Small intestine (tissue), 7 donors: ENCODE measurements around the gene RAB9B. TPM values are rescaled to one million over a fixed set of nuclear protein-coding genes. Genes with fewer than 3 reads are reported as not detected.

Experiments
- DNase-seq, 2 donors: peaks; one replicate each; pipeline versions ENCODE4 v3.0.0 to v3.0.0-alpha.2; 2013
- FAIRE-seq: peaks from 2 replicates; lab custom pipeline; 2012; peaks lifted over from hg19 to GRCh38; lab: Jason Lieb, UNC
- H3K27ac ChIP-seq, 3 donors: one replicate each; pipeline ENCODE4 v1.5.1; 2013; ENCODE audit warnings: low read length in 2 of 3, mild to moderate bottlenecking in 2 of 3, control low read depth in 1 of 3, inconsistent platforms in 1 of 3, low read depth in 1 of 3, moderate library complexity in 1 of 3
- H3K27me3 ChIP-seq, 3 donors: one replicate each; pipeline ENCODE4 v1.6.1; 2013; ENCODE audit warnings: low read length in 3 of 3, inconsistent platforms in 1 of 3; ENCODE audit not compliant: control insufficient read depth in 3 of 3, insufficient read depth in 3 of 3
- H3K36me3 ChIP-seq, 3 donors: one replicate each; pipeline ENCODE4 v1.6.1; 2013; ENCODE audit warnings: low read length in 3 of 3, inconsistent platforms in 1 of 3, low read depth in 1 of 3, mild to moderate bottlenecking in 1 of 3, moderate library complexity in 1 of 3; ENCODE audit not compliant: control insufficient read depth in 3 of 3, insufficient read depth in 2 of 3
- H3K4me1 ChIP-seq, 3 donors: one replicate each; pipeline ENCODE4 v1.6.1; 2013; ENCODE audit warnings: low read length in 2 of 3, inconsistent platforms in 1 of 3, low read depth in 1 of 3, mild to moderate bottlenecking in 1 of 3, moderate library complexity in 1 of 3; ENCODE audit not compliant: control insufficient read depth in 3 of 3, insufficient read depth in 2 of 3
- H3K4me3 ChIP-seq, 3 donors: one replicate each; pipeline ENCODE4 v1.5.1; 2013; ENCODE audit warnings: low read length in 3 of 3, control low read depth in 1 of 3, inconsistent platforms in 1 of 3, low read depth in 1 of 3, mild to moderate bottlenecking in 1 of 3, moderate library complexity in 1 of 3
- H3K9me3 ChIP-seq, 2 donors: one replicate each; pipeline ENCODE4 v1.6.1; 2013; ENCODE audit warnings: low read depth in 1 of 2, low read length in 1 of 2; ENCODE audit not compliant: control insufficient read depth in 2 of 2, insufficient read depth in 1 of 2
- WGBS, 3 donors: extraction: QIAGEN DNeasy Blood & Tissue Kit; methylation state at CpG; one replicate each; pipeline ENCODE4 v1.1.7; 2013; 5-methylcytosine and 5-hydroxymethylcytosine counted together
- polyA plus RNA-seq, 4 donors: library from polyadenylated mRNA; stranded (reverse) in 3 of 4; unstranded in 1 of 4; fragments of 200-250 nt in 3 of 4; fragments of 120-200 nt in 1 of 4; gene quantifications; one replicate each; pipeline versions ENCODE4 v1.2.1 to v1.2.3, GENCODE V29; 2013
- donor health status: healthy with polysubstance abuse.
- donor health status: control.
- donor health status: control.
- donor health status: Bipolar disorder and iron deficiency.
- donor health status: healthy.

The RAB9B gene
- polyA plus RNA-seq, 4 donors, result 0.27 to 1.7 (median 1.1) TPM; not detected in 1

GRCh38 chrX:103800318-103800717, 31.7 kb downstream of the RAB9B start:
- H3K4me3 ChIP-seq, result no peak overlapping the region
- no peaks in the 10 kb centered on the region for H3K4me1 ChIP-seq
- no peak for DNase-seq
- H3K27ac ChIP-seq, result no peak overlapping the region
- H3K36me3 ChIP-seq, result no peaks in the 10 kb centered on the region
- WGBS, 3 donors, result 62 to 90% (median 86%) methylated on average over 2 of the region's 2 CpGs
- FAIRE-seq, result no peak
- H3K9me3 ChIP-seq, result no peaks in the 10 kb centered on the region
- no peaks in the 10 kb centered on the region for H3K27me3 ChIP-seq

- H3K9me3 ChIP-seq, result no peaks in the 10 kb centered on the region
- FAIRE-seq (no peak), DNase-seq (no peak)
- 83 to 86% (median 84%) methylated on average over 2 of the region's 2 CpGs for WGBS, 3 donors
- H3K27ac ChIP-seq, result no peak overlapping the region
- no peak overlapping the region for H3K4me3 ChIP-seq
- no peaks in the 10 kb centered on the region for H3K36me3 ChIP-seq
- H3K27me3 ChIP-seq, result no peaks in the 10 kb centered on the region
- no peaks in the 10 kb centered on the region for H3K4me1 ChIP-seq
These were observed 34.4 kb downstream of the RAB9B start for GRCh38 chrX:103797691-103798090.

GRCh38 chrX:103794119-103794518, 37.9 kb downstream of the RAB9B start:
- WGBS, 3 donors, result 69 to 76% (median 71%) methylated on average over 4 of the region's 4 CpGs
- FAIRE-seq, result no peak

GRCh38 chrX:103793545-103793940, 38.5 kb downstream of the RAB9B start:
- WGBS, 3 donors, result 60 to 81% (median 72%) methylated on average over 2 of the region's 2 CpGs
- Histone ChIP-seq H3K9me3 (no peaks in the 10 kb centered on the region), H3K4me1 (no peaks in the 10 kb centered on the region), H3K36me3 (no peaks in the 10 kb centered on the region), H3K27me3 (no peaks in the 10 kb centered on the region), H3K27ac (no peak overlapping the region), H3K4me3 (no peak overlapping the region)
- no peak for FAIRE-seq
- DNase-seq, result no peak

More at GRCh38 chrX:103794119-103794518, 37.9 kb downstream of the RAB9B start:
- Histone ChIP-seq H3K4me3 (no peak overlapping the region), H3K27me3 (no peaks in the 10 kb centered on the region), H3K36me3 (no peaks in the 10 kb centered on the region), H3K27ac (no peak overlapping the region), H3K4me1 (no peaks in the 10 kb centered on the region), H3K9me3 (no peaks in the 10 kb centered on the region)
- DNase-seq, result no peak

- Histone ChIP-seq H3K4me3 (no peak overlapping the region), H3K9me3 (no peaks in the 10 kb centered on the region), H3K27ac (no peak overlapping the region), H3K36me3 (no peaks in the 10 kb centered on the region), H3K27me3 (no peaks in the 10 kb centered on the region), H3K4me1 (no peaks in the 10 kb centered on the region)
- DNase-seq, result no peak
- 70 to 79% (median 72%) methylated on average over 6 of the region's 6 CpGs for WGBS, 3 donors
- FAIRE-seq, result no peak
These were observed 39.0 kb downstream of the RAB9B start for GRCh38 chrX:103792916-103793544.

GRCh38 chrX:103791826-103792485, 40.1 kb downstream of the RAB9B start:
- FAIRE-seq (no peak), DNase-seq (no peak)
- Histone ChIP-seq H3K4me3 (no peak overlapping the region), H3K4me1 (no peaks in the 10 kb centered on the region), H3K27ac (no peak overlapping the region), H3K27me3 (no peaks in the 10 kb centered on the region), H3K36me3 (no peaks in the 10 kb centered on the region), H3K9me3 (no peaks in the 10 kb centered on the region)
- 62 to 77% (median 71%) methylated on average over 2 of the region's 2 CpGs for WGBS, 3 donors

GRCh38 chrX:103791228-103791627, 40.8 kb downstream of the RAB9B start:
- H3K27me3 ChIP-seq, result no peaks in the 10 kb centered on the region
- DNase-seq, result no peak
- no peaks in the 10 kb centered on the region for H3K4me1 ChIP-seq
- no peak overlapping the region for H3K27ac ChIP-seq
- 69 to 81% (median 79%) methylated on average over 4 of the region's 4 CpGs for WGBS, 3 donors
- FAIRE-seq, result no peak
- H3K9me3 ChIP-seq, result no peaks in the 10 kb centered on the region
- no peaks in the 10 kb centered on the region for H3K36me3 ChIP-seq
- H3K4me3 ChIP-seq, result no peak overlapping the region

- no peaks in the 10 kb centered on the region for H3K4me1 ChIP-seq
- FAIRE-seq, result no peak
These were observed 43.1 kb downstream of the RAB9B start for GRCh38 chrX:103789004-103789403.

More at GRCh38 chrX:103789004-103789403, 43.1 kb downstream of the RAB9B start:
- Histone ChIP-seq H3K27me3 (no peaks in the 10 kb centered on the region), H3K9me3 (no peaks in the 10 kb centered on the region), H3K4me3 (no peak overlapping the region), H3K27ac (no peak overlapping the region), H3K36me3 (no peaks in the 10 kb centered on the region)
- DNase-seq, result no peak
